Activated CD4-positive, alpha-beta T cell treated with anti-CD3 and anti-CD28 coated beads, Interleukin-2, amount 50 U/mL, for 24 hours (primary cell): ENCODE measurements around the gene HAUS3.
"Not testable (repeated sequence)": the region's sequence is repeated elsewhere in the genome, so short reads cannot be mapped to it uniquely, and the experiment has no call there.

Experiments used
- DNase-seq, 2 donors: peaks; one replicate each; pipeline ENCODE4 v3.0.0-alpha.2; 2020; ENCODE audit warnings: low read depth in 1 of 2, low spot score in 1 of 2

HAUS3 gene

GRCh38 chr4:2276581-2277325, 34.8 kb upstream of the HAUS3 start:
- DNase-seq: no peak

DNA sequence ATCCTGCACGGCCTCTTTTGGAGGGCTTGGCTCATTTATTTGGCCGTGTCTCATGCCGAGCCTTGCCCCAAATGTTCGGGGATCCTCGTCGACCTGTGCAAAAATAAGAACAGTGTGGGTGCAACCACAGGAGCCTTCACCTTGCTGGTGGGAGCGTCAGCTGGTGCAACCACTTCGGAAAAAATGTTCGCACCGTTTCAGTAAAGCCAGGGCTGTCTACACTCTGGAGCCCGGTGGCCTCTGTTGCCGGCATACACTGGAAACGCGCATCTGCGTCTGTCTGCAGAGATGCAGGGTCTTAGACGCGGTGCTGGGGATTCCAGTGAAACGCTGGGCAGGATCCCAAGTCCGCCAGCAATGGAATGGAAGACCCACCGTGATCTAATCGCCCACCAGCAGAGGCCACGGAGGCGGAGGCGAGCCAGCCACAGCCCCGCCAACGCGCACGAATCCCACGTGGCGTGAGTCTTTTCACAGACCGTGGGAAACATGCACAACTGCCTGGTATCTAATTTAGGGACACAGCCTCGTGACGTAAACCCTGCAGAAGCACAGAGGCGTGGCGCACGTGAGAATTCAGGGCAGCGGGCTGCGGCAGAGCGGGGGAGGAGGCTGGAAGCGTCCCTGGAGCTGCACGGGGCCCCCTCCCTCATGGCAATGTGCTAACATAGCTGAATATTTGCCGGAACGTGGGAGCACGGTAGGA, 33.8 kb upstream of the HAUS3 start:
- DNase-seq: no peak

DNA sequence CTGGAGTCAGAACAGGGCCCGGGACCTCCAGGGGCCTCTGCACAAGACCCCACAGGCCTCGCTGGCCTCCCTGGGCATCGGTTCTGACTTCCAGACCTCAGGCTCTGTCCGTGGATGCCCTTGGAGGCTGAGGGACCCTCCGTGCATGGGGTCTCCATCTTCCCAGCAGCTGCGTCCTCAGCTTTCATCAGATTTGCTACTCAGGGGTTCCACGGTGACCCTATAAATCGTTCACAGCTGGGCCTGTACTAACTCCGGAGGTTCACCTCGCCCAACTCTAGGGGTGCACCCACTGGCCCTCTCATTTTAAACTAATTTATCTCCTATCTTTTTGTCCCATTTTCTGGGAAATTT, 33.1 kb upstream of the HAUS3 start:
- DNase-seq: not testable (repeated sequence)

DNA sequence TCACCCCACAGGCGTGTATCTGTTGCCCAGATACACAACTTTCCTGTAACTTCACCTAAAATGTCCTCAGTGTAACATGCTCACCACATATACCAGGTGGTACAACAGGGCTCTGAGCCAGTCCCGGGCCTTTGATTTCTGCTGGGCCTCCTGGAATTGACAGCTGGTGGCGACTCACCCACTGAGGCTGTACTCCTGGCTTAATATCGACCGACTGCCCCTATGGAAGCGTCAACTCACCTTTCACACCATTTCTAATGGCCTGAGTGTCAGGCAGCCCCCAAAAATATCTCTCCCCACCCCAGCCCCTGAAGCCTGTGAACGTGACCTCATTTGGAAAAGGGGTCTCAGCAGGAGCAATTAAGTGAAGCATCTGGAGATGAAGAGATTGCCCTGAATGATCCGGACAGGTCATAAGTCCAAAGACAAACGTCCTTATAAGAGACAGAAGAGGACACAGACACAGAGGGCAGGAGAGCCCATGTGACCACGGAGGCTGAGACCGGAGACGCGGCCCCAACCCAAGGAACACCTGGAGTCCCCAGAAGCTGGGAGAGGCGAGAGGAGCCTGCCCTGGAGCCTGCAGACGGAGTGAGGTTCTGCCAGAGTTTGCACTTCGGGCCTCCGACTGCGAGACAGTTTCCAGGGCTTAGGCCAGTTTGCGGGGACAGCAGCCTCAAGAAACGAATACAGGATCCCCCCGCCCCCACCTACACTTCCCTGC, 32.6 kb upstream of the HAUS3 start:
- DNase-seq: no peak

GRCh38 chr4:2273657-2274319, 31.9 kb upstream of the HAUS3 start:
- no peak for DNase-seq

DNA sequence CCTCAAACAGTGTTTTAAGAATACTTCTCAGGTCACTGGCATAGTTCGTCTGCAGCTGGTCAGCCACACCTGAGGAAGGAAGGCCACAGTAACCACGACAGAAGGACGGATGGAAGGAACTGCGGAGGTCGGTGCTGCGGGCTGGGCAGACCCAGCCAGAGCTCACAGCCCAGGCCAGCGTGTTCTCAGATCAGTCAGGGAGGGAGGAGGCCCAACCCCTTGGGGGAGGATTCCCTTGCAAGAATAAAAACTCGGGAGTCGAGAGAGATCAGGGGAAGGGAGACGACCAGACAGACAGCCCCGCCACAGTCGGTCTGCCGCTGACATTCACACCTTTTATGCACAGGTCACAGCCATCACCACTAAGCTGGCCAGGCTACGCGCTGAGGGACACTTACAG, 31.3 kb upstream of the HAUS3 start:
- no peak for DNase-seq

- no peak for DNase-seq
These were observed 30.9 kb upstream of the HAUS3 start for GRCh38 chr4:2272828-2273120.

DNA sequence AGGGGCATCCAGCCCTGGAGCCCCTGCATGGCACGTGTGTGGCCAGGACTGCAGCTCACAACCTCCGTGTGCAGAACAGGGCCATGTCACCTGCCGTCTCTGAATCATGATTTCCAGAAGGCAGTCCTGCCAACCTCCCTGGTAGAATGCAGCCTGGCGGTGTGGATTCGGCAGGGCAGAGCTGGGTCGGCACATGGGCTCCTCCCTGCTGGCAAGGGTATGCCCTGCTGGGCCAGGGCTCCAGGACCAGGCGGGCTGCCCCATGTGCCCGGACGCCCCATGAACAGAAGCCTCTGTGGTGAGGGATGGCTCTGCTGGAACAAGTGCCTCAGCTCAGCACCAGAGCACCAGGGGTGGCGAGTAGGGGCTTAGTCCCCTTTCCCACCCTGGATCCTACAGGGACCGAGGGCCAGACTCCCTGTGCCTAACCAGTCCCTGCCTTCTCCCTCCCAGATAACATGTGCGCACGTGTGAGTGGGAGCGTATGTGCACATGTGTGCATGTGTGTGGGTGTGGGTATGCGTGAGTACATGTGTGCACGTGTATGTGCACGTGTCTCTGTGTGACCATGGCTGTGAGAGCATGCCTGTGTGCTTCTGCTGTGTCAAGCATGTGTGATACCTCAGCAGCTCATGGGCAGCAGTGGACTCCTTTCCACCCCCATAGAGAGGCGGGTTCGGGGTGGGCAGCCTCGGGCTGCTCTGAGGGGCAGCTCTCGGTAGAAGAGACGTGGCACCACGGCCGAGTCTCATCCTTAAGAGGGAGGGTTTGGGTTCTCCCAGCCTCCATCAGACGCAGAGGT, 30.3 kb upstream of the HAUS3 start:
- no peak for DNase-seq

DNA sequence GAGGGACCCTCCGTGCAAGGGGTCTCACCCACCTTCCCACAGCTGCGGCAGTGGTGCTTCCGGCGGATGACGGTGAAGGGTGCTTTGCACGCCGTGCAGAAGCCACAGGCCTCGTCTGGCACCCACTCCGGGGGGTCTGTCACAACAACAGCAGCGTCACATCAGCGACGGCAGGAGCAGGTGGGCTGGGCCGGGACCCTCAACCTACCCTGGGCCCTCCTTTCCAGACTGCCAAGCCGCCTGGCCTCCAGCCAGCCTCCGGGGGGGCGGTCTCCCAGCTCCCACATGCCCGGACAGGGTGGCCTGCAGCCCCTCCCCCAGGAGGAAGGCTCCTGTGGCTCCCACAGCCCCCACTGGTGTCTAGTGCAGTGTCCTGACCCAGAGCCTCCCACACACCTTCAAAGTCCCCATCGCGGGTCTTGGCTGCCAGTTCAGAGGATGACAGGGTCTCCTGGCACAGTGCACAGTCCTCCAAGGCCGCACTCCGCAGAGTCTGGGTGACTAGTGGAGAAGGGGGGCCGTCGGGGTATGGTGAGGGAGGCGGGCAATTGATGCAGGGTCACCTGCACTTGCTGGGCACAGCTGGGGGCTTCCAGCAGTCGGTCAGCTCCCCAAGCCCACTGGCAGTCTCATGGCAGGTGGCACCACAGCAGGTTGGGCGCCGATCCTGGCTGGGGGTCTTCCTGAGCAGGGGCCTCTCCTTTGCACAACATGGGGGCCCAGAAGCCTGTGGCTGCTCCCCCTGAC, 29.5 kb upstream of the HAUS3 start:
- DNase-seq: no peak

GRCh38 chr4:2270341-2271165, 28.6 kb upstream of the HAUS3 start:
- DNase-seq: no peak

- no peak for DNase-seq
These were observed 27.8 kb upstream of the HAUS3 start for GRCh38 chr4:2269618-2270163.

GRCh38 chr4:2269206-2269531, 27.2 kb upstream of the HAUS3 start:
- DNase-seq: no peak

DNA sequence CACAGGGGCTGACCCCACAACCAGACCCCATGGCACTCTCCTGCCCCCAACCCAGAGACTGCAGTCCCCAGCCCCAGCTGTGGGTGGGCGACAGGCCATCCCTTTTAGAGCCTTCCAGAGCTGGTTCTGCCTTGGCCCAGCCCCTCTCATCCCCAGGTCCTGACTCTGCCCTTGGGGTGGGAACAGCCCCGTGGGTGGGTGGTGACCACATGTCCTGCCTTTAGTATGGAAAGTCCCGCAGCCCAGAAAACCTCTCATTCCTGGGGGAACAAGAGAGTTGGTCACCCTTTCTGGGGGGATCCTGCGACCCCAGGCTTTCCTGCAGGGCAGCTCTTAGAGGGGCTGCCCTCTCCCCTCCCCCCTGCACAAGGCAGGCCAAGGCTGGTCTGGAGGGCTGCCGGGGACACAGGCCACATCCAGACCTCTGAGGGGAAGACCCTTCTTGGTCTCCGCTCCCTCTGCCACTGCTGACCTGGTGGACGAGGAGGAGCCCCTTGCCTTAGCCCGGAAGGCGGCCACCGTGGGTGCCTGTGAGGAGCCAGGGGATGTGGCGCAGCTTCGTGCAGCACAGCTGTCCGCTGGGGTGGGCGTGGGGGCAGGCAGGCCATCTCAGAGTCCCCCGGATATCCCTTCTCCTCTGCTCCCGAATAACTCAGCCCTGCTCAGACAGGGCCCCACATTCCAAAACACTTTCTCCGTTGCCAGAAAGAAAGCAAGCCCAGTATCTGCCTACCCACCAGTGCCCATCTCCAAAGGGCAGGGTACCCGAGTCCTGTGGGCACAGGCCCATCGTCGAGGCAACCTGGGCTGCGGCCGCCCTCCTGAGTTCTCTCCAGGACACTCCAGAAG, 26.7 kb upstream of the HAUS3 start:
- no peak for DNase-seq

- DNase-seq: no peak
These were observed 25.9 kb upstream of the HAUS3 start for GRCh38 chr4:2267841-2268240.

- DNase-seq: no peak
These were observed 25.4 kb upstream of the HAUS3 start for GRCh38 chr4:2267320-2267811.

GRCh38 chr4:2266821-2267220, 24.9 kb upstream of the HAUS3 start:
- DNase-seq: no peak

DNA sequence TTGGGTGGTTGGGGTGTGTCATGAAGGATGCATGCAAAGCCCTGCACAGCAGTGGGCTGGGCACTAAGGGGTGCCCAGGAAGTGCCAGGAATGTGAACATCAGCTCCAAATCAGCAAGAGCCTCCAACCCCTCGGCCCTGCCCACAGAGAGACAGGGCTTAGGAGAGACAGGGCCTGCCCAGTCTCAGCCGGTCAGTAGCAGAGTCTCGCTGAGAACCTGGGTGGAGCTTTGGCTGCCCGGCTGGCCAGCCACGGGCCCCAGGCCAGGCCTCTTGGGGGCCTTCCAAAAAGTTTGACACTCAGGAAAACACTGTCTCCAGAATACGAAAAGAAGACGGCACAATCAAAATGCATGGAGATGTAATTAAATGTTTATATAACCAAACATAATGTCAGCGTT, 24.3 kb upstream of the HAUS3 start:
- DNase-seq: no peak
